GM12874 (cell line): ENCODE data around the gene PABPN1.

Experiments
- CTCF ChIP-seq: IDR thresholded peaks from 2 replicates; pipeline ENCODE4 v1.5.1; 2011; ENCODE audit warnings: low read depth, mild to moderate bottlenecking, control low read depth, low read length, moderate library complexity; ENCODE audit not compliant: insufficient read depth

Gene PABPN1

DNA sequence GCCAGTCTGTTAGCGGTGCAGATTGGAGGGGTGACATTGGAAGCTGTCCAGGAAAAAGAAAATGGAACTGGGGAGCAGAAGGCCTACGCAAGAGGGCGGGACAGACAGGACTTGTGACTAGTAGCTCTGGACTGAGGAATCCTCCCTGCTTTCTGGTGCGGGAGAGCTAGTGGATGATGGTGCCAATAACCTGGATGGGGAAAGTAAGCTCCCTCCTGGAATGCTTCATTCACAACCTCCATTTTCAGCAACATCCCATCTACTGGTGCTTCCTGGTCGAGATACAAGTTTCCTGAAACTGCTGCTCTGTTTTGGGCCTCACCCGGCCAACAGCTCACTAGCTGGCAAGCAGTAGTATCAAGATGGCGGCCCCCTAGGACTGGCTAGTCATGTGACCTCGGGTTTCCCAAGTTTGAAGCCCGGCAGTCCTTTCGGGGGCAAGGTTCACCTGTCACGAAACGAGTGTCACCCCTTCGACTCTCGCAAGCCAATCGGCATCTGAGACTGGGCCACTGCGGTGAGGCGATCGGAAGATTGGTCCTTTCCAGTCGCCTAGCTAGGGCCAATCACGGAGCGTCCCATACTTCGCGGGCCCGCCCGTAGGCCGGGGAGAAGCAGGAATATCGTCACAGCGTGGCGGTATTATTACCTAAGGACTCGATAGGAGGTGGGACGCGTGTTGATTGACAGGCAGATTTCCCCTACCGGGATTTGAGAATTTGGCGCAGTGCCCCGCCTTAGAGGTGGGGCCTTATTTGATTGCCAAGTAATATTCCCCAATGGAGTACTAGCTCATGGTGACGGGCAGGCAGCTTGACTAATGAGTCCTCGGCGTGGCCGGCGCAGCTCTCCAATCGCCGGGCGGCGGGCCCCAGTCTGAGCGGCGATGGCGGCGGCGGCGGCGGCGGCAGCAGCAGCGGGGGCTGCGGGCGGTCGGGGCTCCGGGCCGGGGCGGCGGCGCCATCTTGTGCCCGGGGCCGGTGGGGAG is at the start of gene PABPN1:
Gene PABPN1, plus strand, starts transcription at position 874 of the 988 bp plus-strand sequence. Its CDS starts 13 bp downstream, at position 887.
- TF ChIP-seq CTCF = no peak

DNA sequence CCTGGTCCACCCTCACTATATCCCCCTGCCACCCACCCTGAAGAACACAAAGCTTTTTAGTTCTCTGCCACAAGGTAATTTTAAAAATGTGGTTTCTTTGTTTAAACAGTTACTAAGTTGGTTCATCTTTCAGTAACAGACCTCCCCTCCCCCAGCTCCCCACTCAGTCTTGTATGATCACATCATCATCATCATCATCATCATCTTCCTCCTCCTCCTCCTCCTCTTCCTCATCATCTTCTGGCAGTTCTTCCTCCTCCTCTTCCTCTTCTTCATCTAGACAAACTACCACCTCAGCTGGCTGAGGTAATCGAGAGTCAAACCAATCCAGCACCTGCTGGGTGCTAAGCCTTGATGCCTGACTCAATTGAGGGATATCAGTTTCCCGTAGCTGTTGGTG is 45.8 kb upstream of the PABPN1 start:
- TF ChIP-seq CTCF = no peak

- TF ChIP-seq CTCF = no peak
Measured at GRCh38 chr14:23277189-23277588, 44.1 kb upstream of the PABPN1 start.

DNA sequence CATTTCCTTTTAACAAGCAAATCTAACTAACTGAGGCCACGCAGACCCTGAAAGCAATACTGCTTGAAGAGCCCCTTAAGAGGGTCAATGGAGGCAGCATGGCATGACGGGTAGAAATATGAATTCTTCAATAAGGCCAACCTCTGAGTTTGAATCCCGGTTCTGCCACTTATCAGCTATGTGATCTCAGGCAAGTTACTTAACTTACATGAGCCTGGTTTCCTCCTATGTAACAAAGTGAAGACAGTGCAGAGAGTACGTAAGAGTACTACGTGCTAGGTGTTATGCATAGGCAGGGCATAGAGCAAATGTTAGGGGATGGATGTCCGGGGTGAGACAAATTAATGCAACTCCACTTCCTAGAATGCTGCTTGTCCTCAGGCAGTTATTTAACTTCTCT is 40.0 kb upstream of the PABPN1 start:
- TF ChIP-seq CTCF = no peak

DNA sequence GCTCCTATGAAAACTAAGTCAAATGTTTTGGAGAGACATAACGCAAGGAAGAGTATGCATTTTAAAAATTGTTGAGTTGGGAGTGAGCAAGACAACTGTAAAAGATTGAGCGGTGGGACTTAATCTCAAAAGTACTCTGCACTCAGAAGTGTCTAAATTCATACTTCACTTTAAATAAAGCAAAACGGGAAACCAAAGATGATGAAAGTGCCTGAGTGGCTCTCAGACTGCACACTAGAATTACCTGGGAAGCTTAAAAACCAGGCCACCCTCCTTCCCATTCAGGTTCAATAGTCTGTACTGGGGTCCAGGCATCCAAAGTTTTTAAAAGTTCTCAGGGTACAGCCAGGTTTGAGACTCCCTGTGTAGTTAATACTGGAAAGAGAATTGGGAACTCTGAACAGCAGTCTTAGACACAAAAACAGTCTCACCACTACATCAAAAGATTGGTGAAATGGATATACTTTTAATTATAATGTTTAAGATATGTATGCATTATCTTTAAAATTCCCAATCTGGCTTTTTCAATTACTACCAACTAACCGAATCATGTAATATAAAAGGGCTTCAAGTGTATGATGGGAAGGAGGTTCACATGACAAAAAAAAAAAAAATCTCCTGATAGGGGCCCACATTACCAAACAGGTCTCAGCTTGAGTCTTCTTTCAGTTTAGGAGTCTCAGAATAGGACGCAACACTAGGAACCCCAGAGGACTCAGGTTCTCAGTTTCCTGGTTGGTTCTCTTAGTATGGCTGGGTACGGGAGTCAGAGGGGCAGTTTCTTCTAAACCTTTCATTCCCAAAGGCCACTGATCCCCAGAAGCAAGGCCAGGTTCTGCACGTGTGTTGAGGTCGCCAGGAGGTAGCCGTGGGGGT is 36.4 kb upstream of the PABPN1 start:
- no peak for TF ChIP-seq CTCF

DNA sequence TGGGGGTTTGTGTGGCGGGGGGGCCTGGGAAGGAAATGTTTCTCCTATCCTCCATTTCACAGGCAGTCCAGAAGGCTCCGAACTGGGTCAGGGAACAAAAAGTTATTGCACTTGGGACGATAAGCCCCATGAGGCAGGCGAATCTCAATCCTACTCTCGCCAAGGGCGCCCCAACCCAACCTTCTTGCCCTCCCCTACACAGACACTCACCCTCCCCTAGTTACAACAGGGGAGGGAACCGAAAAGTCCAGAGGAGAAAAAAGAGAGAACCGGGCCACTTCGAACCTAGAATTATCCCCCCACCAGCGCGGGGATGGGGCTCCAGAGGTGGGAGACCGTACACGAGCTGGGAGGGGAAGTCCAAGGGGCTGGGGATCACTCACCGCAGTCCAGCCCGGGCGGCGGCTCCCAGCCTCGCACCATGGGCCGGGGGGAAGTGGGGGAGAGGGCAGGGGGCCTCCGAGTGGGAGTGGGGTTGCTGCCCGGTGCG is 35.7 kb upstream of the PABPN1 start:
- no peak for TF ChIP-seq CTCF
